GM12878 (cell line): ENCODE results near the gene CP. TPM values are rescaled to one million over a fixed set of nuclear protein-coding genes. Genes with fewer than 3 reads are reported as not detected.

Experiments used
- E2F8 ChIP-seq: fragments of 450-650 bp; IDR thresholded peaks from 2 replicates; pipeline ENCODE4 v1.6.1; 2018; ENCODE audit warnings: mild to moderate bottlenecking, low read depth, moderate library complexity; ENCODE audit not compliant: partially characterized antibody
- LARP7 ChIP-seq: fragments of 450-650 bp; IDR thresholded peaks from 2 replicates; pipeline ENCODE4 v1.6.1; 2017; ENCODE audit warnings: mild to moderate bottlenecking
- MEF2B ChIP-seq: fragments of 450-650 bp; IDR thresholded peaks from 2 replicates; pipeline ENCODE4 v1.6.1; 2018; ENCODE audit warnings: mild to moderate bottlenecking, moderate library complexity; ENCODE audit not compliant: partially characterized antibody, poor library complexity, severe bottlenecking
- NKRF ChIP-seq: fragments of 450-650 bp; conservative IDR thresholded peaks from 2 replicates; pipeline ENCODE4 v1.6.1; 2017; ENCODE audit warnings: mild to moderate bottlenecking, moderate library complexity
- ZNF24 ChIP-seq: fragments of 450-650 bp; IDR thresholded peaks from 2 replicates; pipeline ENCODE4 v1.6.1; 2017; ENCODE audit warnings: antibody characterized with exemption, mild to moderate bottlenecking
- ZNF687 ChIP-seq: fragments of 450-650 bp; IDR thresholded peaks from 2 replicates; pipeline ENCODE4 v1.6.1; 2017; ENCODE audit warnings: mild to moderate bottlenecking, moderate library complexity
- polyA plus RNA-seq, 11 experiments: library from polyadenylated mRNA; depleted of rRNA in 4 of 11; unstranded in 6 of 11; stranded (reverse) in 5 of 11; fragments of >200 nt; fragmentation: Nextera tagmentation in 4 of 11; fragmentation: Illumina TruSeq in 1 of 11; extraction: Ambion mirVana in 4 of 11; extraction: Trizol in 1 of 11; gene quantifications; 1 replicate in 1 of 11; 2 replicates in 10 of 11; pipeline versions ENCODE4 v1.2.1 to v1.2.3, GENCODE V29; 2011 to 2016; ENCODE audit warnings: inconsistent platforms in 2 of 11, missing spikeins in 2 of 11, low read depth in 1 of 11
- total RNA-seq, 4 experiments: library from RNA; depleted of rRNA in 3 of 4; stranded (reverse); fragments of >200 nt in 3 of 4; fragmentation: Illumina TruSeq in 1 of 4; extraction: Trizol in 1 of 4; gene quantifications; 2 replicates each; pipeline versions ENCODE4 v1.2.1 to v1.2.3, GENCODE V29; 2013 to 2021
- TF ChIP-seq, protein P1 (sequence below): IDR thresholded peaks from 2 replicates; pipeline ENCODE4 v1.6.1; 2012; ENCODE audit warnings: low read depth, low read length, improper control_type of control experiment

The CP gene
- total and polyA plus RNA-seq, 10 of the 15 experiments (the other 5 are each of a cell fraction or from before 2014, with no cell fraction given), result 0.14 to 1.2 (median 0.30) TPM; not detected in 6

DNA sequence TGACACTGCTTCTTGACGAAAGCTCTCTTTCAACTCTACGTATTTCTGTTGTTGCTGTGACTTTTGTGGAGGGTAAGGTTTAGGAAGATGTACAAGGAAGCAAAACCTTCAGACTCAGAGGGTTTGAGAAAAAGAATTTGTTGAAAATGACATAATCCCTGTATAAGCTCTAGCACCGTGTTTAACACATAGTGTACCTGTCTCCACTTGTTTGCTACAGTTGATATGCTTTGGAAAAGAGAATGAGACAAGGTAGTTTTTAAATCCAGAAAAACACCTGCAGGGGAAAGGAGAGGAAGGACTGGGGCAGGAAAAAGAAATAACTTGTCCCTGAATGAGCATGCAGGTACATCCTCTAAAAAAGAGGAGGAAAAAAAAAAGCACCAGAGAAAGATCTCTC is 29.6 kb upstream of the CP start (continued):
- TF ChIP-seq ZNF687 (no peak), ZNF24 (no peak), NKRF (no peak), E2F8 (no peak), MEF2B (no peak), LARP7 (no peak)
- TF ChIP-seq, protein P1, sequence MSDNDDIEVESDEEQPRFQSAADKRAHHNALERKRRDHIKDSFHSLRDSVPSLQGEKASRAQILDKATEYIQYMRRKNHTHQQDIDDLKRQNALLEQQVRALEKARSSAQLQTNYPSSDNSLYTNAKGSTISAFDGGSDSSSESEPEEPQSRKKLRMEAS, result no peak
